Trophoblast cell (in vitro differentiated cells and primary cell): ENCODE data around the gene ATIC.
A peak's percentile ranks its signal among the peaks of the same experiment; 100 is the strongest.

Source experiments
- DNase-seq, 2 donors: peaks; one replicate each; pipeline ENCODE4 v3.0.0-alpha.2; 2016
- H2AFZ ChIP-seq: 2 replicates; pipeline ENCODE4 v1.6.1; 2013; ENCODE audit warnings: low read length, moderate library complexity, mild to moderate bottlenecking; ENCODE audit not compliant: insufficient read depth, poor library complexity
- H2AK5ac ChIP-seq: 2 replicates; pipeline ENCODE4 v1.6.1; 2013; ENCODE audit warnings: mild to moderate bottlenecking, low read length
- H2BK120ac ChIP-seq: 2 replicates; pipeline ENCODE4 v1.6.1; 2013; ENCODE audit warnings: low read length, mild to moderate bottlenecking, moderate library complexity; ENCODE audit not compliant: insufficient read depth, poor library complexity
- H2BK12ac ChIP-seq: 2 replicates; pipeline ENCODE4 v1.6.1; 2013; ENCODE audit warnings: mild to moderate bottlenecking, low read length, moderate library complexity
- H2BK5ac ChIP-seq: 2 replicates; pipeline ENCODE4 v1.6.1; 2013; ENCODE audit warnings: low read length, low read depth, moderate library complexity, mild to moderate bottlenecking; ENCODE audit not compliant: poor library complexity
- H3K14ac ChIP-seq: 2 replicates; pipeline ENCODE4 v1.6.1; 2013; ENCODE audit warnings: mild to moderate bottlenecking, low read length
- H3K18ac ChIP-seq: 2 replicates; pipeline ENCODE4 v1.6.1; 2013; ENCODE audit warnings: mild to moderate bottlenecking, low read length
- H3K23ac ChIP-seq: 2 replicates; pipeline ENCODE4 v1.6.1; 2013; ENCODE audit warnings: low read length
- H3K27ac ChIP-seq: 2 replicates; pipeline ENCODE4 v1.5.1; 2013; ENCODE audit warnings: low read depth, mild to moderate bottlenecking, inconsistent platforms, low read length, moderate library complexity
- H3K27me3 ChIP-seq: 2 replicates; pipeline ENCODE4 v1.6.1; 2013; ENCODE audit warnings: inconsistent platforms, mild to moderate bottlenecking, low read length, moderate library complexity; ENCODE audit not compliant: insufficient read depth
- H3K36me3 ChIP-seq, 2 experiments: 1 replicate in 1 of 2; 2 replicates in 1 of 2; pipeline ENCODE4 v1.6.1; 2013; ENCODE audit warnings: low read length in 2 of 2, mild to moderate bottlenecking in 2 of 2, moderate library complexity in 1 of 2; ENCODE audit not compliant: insufficient read depth in 2 of 2, control insufficient read depth in 1 of 2
- H3K4ac ChIP-seq: 2 replicates; pipeline ENCODE4 v1.6.1; 2013; ENCODE audit warnings: low read depth, mild to moderate bottlenecking, low read length, moderate library complexity
- H3K4me1 ChIP-seq, 2 experiments: 1 replicate in 1 of 2; 2 replicates in 1 of 2; pipeline ENCODE4 v1.6.1; 2013; ENCODE audit warnings: low read length in 2 of 2, mild to moderate bottlenecking in 2 of 2, moderate library complexity in 1 of 2; ENCODE audit not compliant: insufficient read depth in 2 of 2, control insufficient read depth in 1 of 2
- H3K4me2 ChIP-seq: 2 replicates; pipeline ENCODE4 v1.6.1; 2013; ENCODE audit warnings: inconsistent platforms, mild to moderate bottlenecking, low read length, moderate library complexity
- H3K4me3 ChIP-seq: 2 replicates; pipeline ENCODE4 v1.5.1; 2013; ENCODE audit warnings: mild to moderate bottlenecking, low read depth, low read length, inconsistent platforms
- H3K79me1 ChIP-seq: one replicate; pipeline ENCODE4 v1.6.1; 2013; ENCODE audit warnings: low read length
- H3K79me2 ChIP-seq: 2 replicates; pipeline ENCODE4 v1.6.1; 2013; ENCODE audit warnings: low read length, mild to moderate bottlenecking; ENCODE audit not compliant: control insufficient read depth, insufficient read depth, poor library complexity
- H3K9ac ChIP-seq: 2 replicates; pipeline ENCODE4 v1.6.1; 2013; ENCODE audit warnings: mild to moderate bottlenecking, low read length
- H3K9me3 ChIP-seq: 2 replicates; pipeline ENCODE4 v1.6.1; 2013; ENCODE audit warnings: low read depth, mild to moderate bottlenecking, control low read depth, inconsistent platforms, low read length; ENCODE audit not compliant: insufficient read depth
- H4K12ac ChIP-seq: 2 replicates; pipeline ENCODE4 v1.6.1; 2013; ENCODE audit warnings: low read depth, mild to moderate bottlenecking, low read length, moderate library complexity
- H4K8ac ChIP-seq: 2 replicates; pipeline ENCODE4 v1.6.1; 2013; ENCODE audit warnings: low read depth, mild to moderate bottlenecking, low read length, moderate library complexity
- H4K91ac ChIP-seq: one replicate; pipeline ENCODE4 v1.6.1; 2013; ENCODE audit warnings: low read depth, mild to moderate bottlenecking, low read length, moderate library complexity
- WGBS: extraction: QIAGEN DNeasy Blood & Tissue Kit; methylation state at CpG from one replicate; pipeline ENCODE4 v1.1.7; 2013; ENCODE audit warnings: missing lambda C conversion rate; ENCODE audit not compliant: insufficient read length, insufficient coverage; ENCODE audit errors: extremely low coverage; 5-methylcytosine and 5-hydroxymethylcytosine counted together

ATIC gene

GRCh38 chr2:215364157-215365155, 52.6 kb downstream of the ATIC start:
- Histone ChIP-seq H3K27me3 (no peaks in the 10 kb centered on the region), H3K4ac (no peak overlapping the region), H3K4me2 (no peak overlapping the region), H4K91ac (no peak overlapping the region), H3K4me1 (no peaks in the 10 kb centered on the region), H3K9ac (no peak overlapping the region), H3K79me1 (no peaks in the 10 kb centered on the region), H4K8ac (no peak overlapping the region), H2BK12ac (no peak overlapping the region), H3K18ac (no peak overlapping the region), H3K36me3 (peaks cover 30 to 54% of the 10 kb centered on the region in 2 experiments), H3K14ac (no peak overlapping the region), H3K79me2 (no peaks in the 10 kb centered on the region), H3K4me3 (no peak overlapping the region), H2AK5ac (no peak overlapping the region), H2BK5ac (no peak overlapping the region), H2AFZ (no peak overlapping the region), H4K12ac (no peak overlapping the region), H3K9me3 (no peaks in the 10 kb centered on the region), H3K27ac (no peak overlapping the region), H2BK120ac (no peak overlapping the region), H3K23ac (no peak overlapping the region)
- peak in 1 of 2 donors; percentile 60 for DNase-seq
- WGBS, result no CpG with 5 or more reads among the region's 10 CpGs

- no peaks in the 10 kb centered on the region for H3K27me3 ChIP-seq
Observed at GRCh38 chr2:215365184-215365658, 53.4 kb downstream of the ATIC start.

GRCh38 chr2:215366440-215367032, 54.7 kb downstream of the ATIC start:
- H3K18ac ChIP-seq, result no peak overlapping the region
- WGBS, result no CpG with 5 or more reads among the region's 4 CpGs
- H3K4me2 ChIP-seq, result no peak overlapping the region

More at GRCh38 chr2:215365184-215365658, 53.4 kb downstream of the ATIC start:
- Histone ChIP-seq H3K36me3 (peaks cover 29 to 55% of the 10 kb centered on the region in 2 experiments), H3K18ac (no peak overlapping the region), H3K9ac (no peak overlapping the region), H3K9me3 (no peaks in the 10 kb centered on the region), H3K14ac (no peak overlapping the region), H3K79me2 (no peaks in the 10 kb centered on the region), H2AK5ac (no peak overlapping the region), H3K4ac (no peak overlapping the region), H4K8ac (no peak overlapping the region), H2BK5ac (no peak overlapping the region), H3K4me1 (no peaks in the 10 kb centered on the region), H3K4me2 (no peak overlapping the region), H2AFZ (no peak overlapping the region), H2BK12ac (no peak overlapping the region), H4K91ac (no peak overlapping the region), H2BK120ac (no peak overlapping the region), H4K12ac (no peak overlapping the region), H3K79me1 (no peaks in the 10 kb centered on the region), H3K4me3 (no peak overlapping the region), H3K27ac (no peak overlapping the region), H3K23ac (no peak overlapping the region)
- peak in 1 of 2 donors; percentile 33 for DNase-seq
- no CpG with 5 or more reads among the region's 4 CpGs for WGBS

GRCh38 chr2:215367662-215368492, 56.0 kb downstream of the ATIC start:
- peak in 1 of 2 donors; percentile 33 for DNase-seq
- no peak overlapping the region for H3K18ac ChIP-seq
- no peak overlapping the region for H2AK5ac ChIP-seq
- H4K91ac ChIP-seq, result no peak overlapping the region
- no peak overlapping the region for H3K9ac ChIP-seq
- no peaks in the 10 kb centered on the region for H3K27me3 ChIP-seq
- no peaks in the 10 kb centered on the region for H3K79me2 ChIP-seq
- H2BK120ac ChIP-seq, result no peak overlapping the region
- H3K79me1 ChIP-seq, result no peaks in the 10 kb centered on the region
- H3K4me1 ChIP-seq, result no peaks in the 10 kb centered on the region
- H4K12ac ChIP-seq, result no peak overlapping the region
- H3K27ac ChIP-seq, result no peak overlapping the region
- no peak overlapping the region for H2BK12ac ChIP-seq
- H3K14ac ChIP-seq, result no peak overlapping the region
- H3K4me2 ChIP-seq, result no peak overlapping the region
- H2AFZ ChIP-seq, result no peak overlapping the region
- no peak overlapping the region for H3K4me3 ChIP-seq
- no peak overlapping the region for H3K23ac ChIP-seq
- no peaks in the 10 kb centered on the region for H3K9me3 ChIP-seq
- no peak overlapping the region for H3K4ac ChIP-seq
- no CpG with 5 or more reads among the region's 11 CpGs for WGBS
- peaks cover 36 to 55% of the 10 kb centered on the region in 2 experiments for H3K36me3 ChIP-seq
- H2BK5ac ChIP-seq, result no peak overlapping the region
- H4K8ac ChIP-seq, result no peak overlapping the region

More at GRCh38 chr2:215366440-215367032, 54.7 kb downstream of the ATIC start:
- Histone ChIP-seq H3K27me3 (no peaks in the 10 kb centered on the region), H3K27ac (no peak overlapping the region), H3K9ac (no peak overlapping the region), H2BK5ac (no peak overlapping the region), H2AK5ac (no peak overlapping the region), H3K9me3 (no peaks in the 10 kb centered on the region), H3K4ac (no peak overlapping the region), H2BK12ac (no peak overlapping the region), H3K14ac (no peak overlapping the region), H4K91ac (no peak overlapping the region), H3K79me2 (no peaks in the 10 kb centered on the region), H3K4me3 (no peak overlapping the region), H3K36me3 (peaks cover 37 to 58% of the 10 kb centered on the region in 2 experiments), H2BK120ac (no peak overlapping the region), H3K23ac (no peak overlapping the region), H3K79me1 (no peaks in the 10 kb centered on the region), H4K12ac (no peak overlapping the region), H4K8ac (no peak overlapping the region), H3K4me1 (no peaks in the 10 kb centered on the region), H2AFZ (no peak overlapping the region)
- peak in 1 of 2 donors; percentile 4 for DNase-seq
